Glutamatergic neuron (in vitro differentiated cells): Measurements from ENCODE around the gene TRMT1. TPM values are rescaled to one million over a fixed set of nuclear protein-coding genes. Genes with fewer than 3 reads are reported as not detected.
A peak's percentile ranks its signal among the peaks of the same experiment; 100 is the strongest.

Experiments
- DNase-seq: peaks from one replicate; pipeline ENCODE4 v3.0.0; 2022
- H3K27ac Mint-ChIP-seq: one replicate; pipeline ENCODE4 v1.8.0; 2020; ENCODE audit warnings: mild to moderate bottlenecking, mixed read lengths, inconsistent platforms; ENCODE audit not compliant: unreplicated experiment
- H3K27me3 Mint-ChIP-seq: one replicate; pipeline ENCODE4 v1.8.0; 2020; ENCODE audit warnings: mild to moderate bottlenecking, moderate library complexity, mixed read lengths, inconsistent platforms; ENCODE audit not compliant: unreplicated experiment
- H3K36me3 Mint-ChIP-seq: one replicate; pipeline ENCODE4 v1.8.0; 2020; ENCODE audit warnings: mild to moderate bottlenecking, mixed read lengths, inconsistent platforms; ENCODE audit not compliant: unreplicated experiment
- H3K4me1 Mint-ChIP-seq: one replicate; pipeline ENCODE4 v1.8.0; 2020; ENCODE audit warnings: mild to moderate bottlenecking, low read depth, mixed read lengths, inconsistent platforms; ENCODE audit not compliant: unreplicated experiment
- H3K4me3 Mint-ChIP-seq: one replicate; pipeline ENCODE4 v1.8.0; 2020; ENCODE audit warnings: mild to moderate bottlenecking, mixed read lengths, inconsistent platforms; ENCODE audit not compliant: unreplicated experiment
- H3K9me3 Mint-ChIP-seq: one replicate; pipeline ENCODE4 v1.8.0; 2020; ENCODE audit warnings: mild to moderate bottlenecking, moderate library complexity, mixed read lengths, inconsistent platforms; ENCODE audit not compliant: unreplicated experiment
- total RNA-seq: library from RNA; stranded (reverse); fragmentation: NEBNext Ultra II Directional; extraction: Animal tissue kit (Norgen Biotek cat#: 25700); gene quantifications from one replicate; pipeline ENCODE4 v1.2.1, GENCODE V29; 2021; ENCODE audit not compliant: unreplicated experiment
- TF ChIP-seq, protein P1 (sequence below): fragments of 200-600 bp; sonication (generic); IDR thresholded peaks from one replicate; pipeline ENCODE4 v1.5.0; 2021; ENCODE audit not compliant: partially characterized antibody, unreplicated experiment

Gene TRMT1
- total RNA-seq, 1 donor from 2014 or later: 29.2 TPM

DNA sequence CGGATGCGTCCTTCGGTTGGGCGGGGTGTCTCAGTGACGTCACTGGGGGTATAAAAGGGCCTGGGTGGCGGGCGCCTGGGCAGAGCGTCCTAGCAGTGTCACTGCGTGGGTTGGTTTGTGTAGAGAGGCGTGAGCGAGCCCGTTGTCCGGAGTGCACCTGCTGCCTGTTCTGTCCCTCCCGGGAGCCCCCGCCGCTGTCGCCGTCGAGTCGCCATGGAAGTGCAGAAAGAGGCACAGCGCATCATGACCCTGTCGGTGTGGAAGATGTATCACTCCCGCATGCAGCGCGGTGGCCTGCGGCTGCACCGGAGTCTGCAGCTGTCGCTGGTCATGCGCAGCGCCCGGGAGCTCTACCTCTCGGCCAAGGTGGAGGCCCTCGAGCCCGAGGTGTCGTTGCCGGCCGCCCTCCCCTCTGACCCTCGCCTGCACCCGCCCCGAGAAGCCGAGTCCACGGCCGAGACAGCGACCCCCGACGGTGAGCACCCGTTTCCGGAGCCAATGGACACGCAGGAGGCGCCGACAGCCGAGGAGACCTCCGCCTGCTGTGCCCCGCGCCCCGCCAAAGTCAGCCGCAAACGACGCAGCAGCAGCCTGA is 36.5 kb upstream of the TRMT1 start:
- H3K27ac Mint-ChIP-seq: peak overlapping the region; percentile 98
- H3K4me1 Mint-ChIP-seq: peaks cover 8% of the 10 kb centered on the region
- H3K9me3 Mint-ChIP-seq: peaks cover 34% of the 10 kb centered on the region
- no peaks in the 10 kb centered on the region for H3K36me3 Mint-ChIP-seq
- DNase-seq: peak; percentile 95
- peak overlapping the region; percentile 96 for H3K4me3 Mint-ChIP-seq
- TF ChIP-seq, protein P1, sequence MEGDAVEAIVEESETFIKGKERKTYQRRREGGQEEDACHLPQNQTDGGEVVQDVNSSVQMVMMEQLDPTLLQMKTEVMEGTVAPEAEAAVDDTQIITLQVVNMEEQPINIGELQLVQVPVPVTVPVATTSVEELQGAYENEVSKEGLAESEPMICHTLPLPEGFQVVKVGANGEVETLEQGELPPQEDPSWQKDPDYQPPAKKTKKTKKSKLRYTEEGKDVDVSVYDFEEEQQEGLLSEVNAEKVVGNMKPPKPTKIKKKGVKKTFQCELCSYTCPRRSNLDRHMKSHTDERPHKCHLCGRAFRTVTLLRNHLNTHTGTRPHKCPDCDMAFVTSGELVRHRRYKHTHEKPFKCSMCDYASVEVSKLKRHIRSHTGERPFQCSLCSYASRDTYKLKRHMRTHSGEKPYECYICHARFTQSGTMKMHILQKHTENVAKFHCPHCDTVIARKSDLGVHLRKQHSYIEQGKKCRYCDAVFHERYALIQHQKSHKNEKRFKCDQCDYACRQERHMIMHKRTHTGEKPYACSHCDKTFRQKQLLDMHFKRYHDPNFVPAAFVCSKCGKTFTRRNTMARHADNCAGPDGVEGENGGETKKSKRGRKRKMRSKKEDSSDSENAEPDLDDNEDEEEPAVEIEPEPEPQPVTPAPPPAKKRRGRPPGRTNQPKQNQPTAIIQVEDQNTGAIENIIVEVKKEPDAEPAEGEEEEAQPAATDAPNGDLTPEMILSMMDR: no peak
- H3K27me3 Mint-ChIP-seq: peaks cover 37% of the 10 kb centered on the region

DNA sequence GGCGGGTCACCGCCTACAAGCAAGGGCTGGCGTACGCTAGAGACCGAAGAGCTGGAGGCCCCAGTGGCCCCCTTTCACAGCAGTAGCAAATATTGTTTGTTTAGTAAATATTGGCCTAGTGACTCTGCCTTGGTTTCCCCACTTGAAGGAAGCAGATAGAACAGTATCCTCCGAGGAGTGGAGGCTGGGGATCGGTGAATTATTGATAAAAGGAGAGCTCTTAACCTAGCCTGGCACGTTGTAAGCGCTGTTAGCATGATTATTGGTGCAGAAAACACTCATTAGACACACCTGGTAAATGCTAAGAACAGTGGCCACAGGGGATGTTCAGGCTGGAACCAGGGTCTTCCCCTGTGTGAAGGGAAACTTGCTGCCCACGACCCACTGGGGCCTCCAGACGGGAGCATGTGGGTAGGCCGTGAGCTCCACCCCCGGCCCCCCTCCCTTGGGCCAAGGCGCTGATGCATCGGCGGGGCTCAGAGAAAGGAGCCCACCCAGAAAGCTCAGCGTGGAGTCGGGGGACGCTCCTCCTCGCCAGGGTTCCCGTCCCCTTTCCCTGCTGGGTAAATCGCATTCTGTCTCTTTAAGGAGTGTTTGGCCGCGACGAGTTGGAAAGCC is 35.9 kb upstream of the TRMT1 start:
- Mint-ChIP-seq H3K36me3 (no peaks in the 10 kb centered on the region), H3K27me3 (peaks cover 35% of the 10 kb centered on the region), H3K4me3 (peak overlapping the region; percentile 96), H3K27ac (peak overlapping the region; percentile 98), H3K4me1 (peaks cover 8% of the 10 kb centered on the region), H3K9me3 (peaks cover 34% of the 10 kb centered on the region)
- TF ChIP-seq, protein P1: no peak
- DNase-seq: no peak

DNA sequence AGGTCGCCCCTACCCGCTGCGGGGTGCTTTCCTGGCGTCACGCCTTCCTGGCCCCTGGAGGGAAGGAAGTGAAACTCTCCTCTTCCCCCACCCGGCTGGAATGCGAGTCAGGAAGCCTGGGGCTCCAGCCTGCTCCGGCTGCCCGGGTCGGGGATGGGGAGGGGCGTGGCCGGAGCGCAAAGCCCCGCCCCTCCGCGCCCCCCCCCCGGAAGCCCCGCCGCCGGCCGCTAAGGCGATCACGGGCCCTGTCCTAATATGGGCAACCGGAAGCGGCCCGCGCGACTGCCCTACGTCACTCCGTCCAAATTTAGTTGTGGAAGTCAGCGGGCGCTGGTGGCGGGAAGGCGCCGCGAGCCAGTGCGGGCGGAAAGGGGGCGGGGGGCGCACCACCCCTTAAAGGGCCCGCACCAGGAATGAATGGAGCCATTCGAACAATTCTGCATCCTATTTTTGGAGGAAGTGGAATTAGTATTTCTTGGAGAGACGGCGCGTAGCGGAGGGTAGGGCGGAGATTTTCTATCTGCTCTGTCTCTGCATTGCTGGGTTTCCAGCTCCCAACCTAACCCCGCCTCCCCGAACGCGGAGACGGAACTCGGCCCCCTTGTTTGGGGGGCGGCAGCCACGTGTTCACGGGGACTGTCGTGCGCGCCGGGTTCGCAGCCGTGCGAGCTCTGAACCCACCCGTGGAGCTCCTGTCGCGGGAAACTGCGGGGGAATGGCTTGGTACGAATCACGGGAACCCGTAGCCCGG is 35.2 kb upstream of the TRMT1 start:
- Mint-ChIP-seq H3K27me3 (peaks cover 32% of the 10 kb centered on the region), H3K36me3 (no peaks in the 10 kb centered on the region), H3K9me3 (peaks cover 35% of the 10 kb centered on the region), H3K4me3 (peak overlapping the region; percentile 97), H3K4me1 (peaks cover 8% of the 10 kb centered on the region), H3K27ac (peak overlapping the region; percentile 98)
- TF ChIP-seq, protein P1: no peak
- peak; percentile 95 for DNase-seq

DNA sequence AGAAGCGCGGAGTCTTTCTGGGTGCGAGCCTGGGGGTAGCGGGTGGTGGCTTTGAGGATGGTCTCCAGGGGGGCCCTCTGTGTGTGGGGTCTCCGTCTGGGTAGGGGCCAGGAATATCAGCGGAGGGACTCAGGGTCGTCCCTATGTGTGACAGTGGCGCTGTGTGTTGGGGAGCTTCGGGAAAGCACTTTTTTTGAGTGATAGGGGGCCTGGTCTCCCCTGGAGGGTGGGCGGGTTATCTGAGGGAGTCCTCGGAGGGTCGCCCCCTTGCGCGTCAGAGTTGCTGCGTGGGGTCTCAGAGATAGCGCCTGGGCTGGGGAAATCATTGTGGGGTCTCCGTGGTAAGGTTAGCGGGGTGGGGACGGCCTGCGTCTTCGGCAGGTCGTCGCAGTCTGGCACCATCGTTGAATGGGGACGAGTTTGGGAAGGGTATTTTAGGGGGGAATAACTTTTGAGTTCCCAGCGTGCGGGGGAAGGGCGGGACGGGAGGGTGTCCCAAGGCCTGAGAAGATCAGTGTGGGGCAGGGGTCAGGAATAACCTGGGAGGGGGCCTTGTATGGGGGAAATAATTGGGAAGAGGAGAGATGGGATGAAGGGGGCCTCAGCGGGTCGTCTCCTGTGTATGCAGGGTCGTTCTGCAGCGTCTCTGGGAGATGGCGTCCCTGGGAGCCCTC is 34.5 kb upstream of the TRMT1 start:
- Mint-ChIP-seq H3K36me3 (no peaks in the 10 kb centered on the region), H3K27ac (peak overlapping the region; percentile 92), H3K4me3 (peak overlapping the region; percentile 97), H3K27me3 (peaks cover 30% of the 10 kb centered on the region), H3K4me1 (peaks cover 4% of the 10 kb centered on the region), H3K9me3 (peaks cover 31% of the 10 kb centered on the region)
- DNase-seq: no peak
- TF ChIP-seq, protein P1: no peak
